Thyroid gland (tissue), 4 donors: ENCODE results near the gene SLC25A42. TPM values are rescaled to one million over a fixed set of nuclear protein-coding genes. Genes with fewer than 3 reads are reported as not detected.

Experiments used
- DNase-seq, 2 donors: peaks; one replicate each; pipeline ENCODE4 v3.0.0-alpha.2; 2019
- H3K27ac ChIP-seq, 3 donors: fragments of 200-600 bp; sonication (generic); 1 replicate in 2 of 3; 2 replicates in 1 of 3; pipeline ENCODE4 v1.5.1; 2016 to 2019; ENCODE audit warnings: mild to moderate bottlenecking in 1 of 3, moderate library complexity in 1 of 3
- H3K27me3 ChIP-seq: fragments of 200-600 bp; sonication (generic); one replicate; pipeline ENCODE4 v1.5.1; 2019
- H3K36me3 ChIP-seq, 2 donors: fragments of 200-600 bp; sonication (generic); one replicate each; pipeline ENCODE4 v1.5.1; 2016 to 2019
- H3K4me1 ChIP-seq, 2 donors: fragments of 200-600 bp; sonication (generic); one replicate each; pipeline ENCODE4 v1.5.1; 2017 to 2019
- H3K4me3 ChIP-seq, 3 donors: fragments of 200-600 bp; sonication (generic); replicated peaks in 1 of 3; 1 replicate in 2 of 3; 2 replicates in 1 of 3; pipeline ENCODE4 v1.5.1; 2016; ENCODE audit warnings: mild to moderate bottlenecking in 1 of 3
- H3K9me3 ChIP-seq: fragments of 200-600 bp; sonication (generic); one replicate; pipeline ENCODE4 v1.5.1; 2017
- POLR2A ChIP-seq, 2 donors: fragments of 450-650 bp; IDR thresholded peaks; one replicate each; pipeline ENCODE4 v1.6.1; 2017; ENCODE audit warnings: antibody characterized with exemption in 2 of 2, mild to moderate bottlenecking in 2 of 2, moderate library complexity in 1 of 2
- WGBS, 2 donors: methylation state at CpG; one replicate each; pipeline ENCODE4 v1.1.5; 2017; 5-methylcytosine and 5-hydroxymethylcytosine counted together
- intact Hi-C: fragments of 100-400 bp; cut with DNase I; formaldehyde crosslinking; loops from one replicate; pipeline ENCODE4 v1.15.1; 2023
- total RNA-seq, 4 donors: library from RNA; depleted of rRNA; stranded (reverse); fragments of >200 nt; gene quantifications; one replicate each; pipeline ENCODE4 v1.2.3, GENCODE V29; 2016
- TF ChIP-seq, protein P1 (sequence below), 6 experiments: fragments of 200-600 bp in 3 of 6; fragments of 450-650 bp in 3 of 6; sonication (generic) in 3 of 6; IDR thresholded peaks; one replicate each; pipeline ENCODE4 v1.5.1; 2016 to 2019; ENCODE audit warnings: antibody characterized with exemption in 6 of 6, mild to moderate bottlenecking in 2 of 6, inconsistent platforms in 1 of 6, moderate library complexity in 1 of 6

Gene SLC25A42
- total RNA-seq, 4 donors from 2014 or later, result 28.0 to 43.9 (median 33.9) TPM

DNA sequence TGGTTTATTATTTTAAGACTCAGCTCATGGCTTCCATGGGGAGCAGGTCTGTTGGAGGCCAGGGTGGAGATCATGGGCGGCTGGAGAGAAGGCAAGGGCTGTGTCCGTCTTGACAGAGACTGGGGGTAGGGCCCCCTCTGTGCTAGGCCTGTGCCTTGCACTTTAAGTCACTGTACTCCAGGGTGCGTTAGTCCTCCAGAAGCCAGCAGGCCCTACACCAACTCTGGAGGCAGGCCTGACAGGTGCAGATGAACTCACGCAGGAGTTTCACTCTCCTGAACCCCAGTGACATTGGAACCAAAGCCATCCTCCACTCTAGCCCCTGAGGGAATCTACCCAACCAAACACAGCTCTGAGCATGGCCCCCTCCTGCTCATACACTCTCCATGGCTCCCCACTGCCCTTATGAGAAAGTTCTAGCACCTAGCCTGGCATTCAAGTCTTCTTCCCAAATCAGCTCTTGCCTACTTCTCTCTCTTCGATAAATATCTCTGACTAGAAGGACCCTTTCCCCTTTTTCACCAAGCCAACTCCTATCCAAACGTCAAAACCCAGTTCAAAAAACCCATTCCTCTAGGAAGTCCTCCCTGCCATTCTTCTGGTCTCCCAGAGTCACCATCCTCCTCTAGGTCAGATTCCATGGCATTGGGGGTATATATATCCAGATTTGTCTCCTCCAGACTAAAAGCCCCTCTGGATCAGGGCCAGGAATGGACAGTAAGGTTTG is 91.1 kb downstream of the SLC25A42 start:
- Histone ChIP-seq H3K9me3 (no peaks in the 10 kb centered on the region), H3K27me3 (no peaks in the 10 kb centered on the region), H3K4me3 (no peak overlapping the region), H3K27ac (no peak overlapping the region), H3K4me1 (no peaks in the 10 kb centered on the region), H3K36me3 (no peaks in the 10 kb centered on the region)
- WGBS, 2 donors, result 96 to 98% methylated on average over 5 to 6 of the region's 6 CpGs
- intact Hi-C loops, result loop anchor here (10.0 kb wide), 1 partner anchor 180 kb away; no protein-coding TSS in a partner anchor
- no peak for DNase-seq
- TF ChIP-seq POLR2A (IDR thresholded peaks at IDR 0.05), result no peak
- TF ChIP-seq, protein P1, sequence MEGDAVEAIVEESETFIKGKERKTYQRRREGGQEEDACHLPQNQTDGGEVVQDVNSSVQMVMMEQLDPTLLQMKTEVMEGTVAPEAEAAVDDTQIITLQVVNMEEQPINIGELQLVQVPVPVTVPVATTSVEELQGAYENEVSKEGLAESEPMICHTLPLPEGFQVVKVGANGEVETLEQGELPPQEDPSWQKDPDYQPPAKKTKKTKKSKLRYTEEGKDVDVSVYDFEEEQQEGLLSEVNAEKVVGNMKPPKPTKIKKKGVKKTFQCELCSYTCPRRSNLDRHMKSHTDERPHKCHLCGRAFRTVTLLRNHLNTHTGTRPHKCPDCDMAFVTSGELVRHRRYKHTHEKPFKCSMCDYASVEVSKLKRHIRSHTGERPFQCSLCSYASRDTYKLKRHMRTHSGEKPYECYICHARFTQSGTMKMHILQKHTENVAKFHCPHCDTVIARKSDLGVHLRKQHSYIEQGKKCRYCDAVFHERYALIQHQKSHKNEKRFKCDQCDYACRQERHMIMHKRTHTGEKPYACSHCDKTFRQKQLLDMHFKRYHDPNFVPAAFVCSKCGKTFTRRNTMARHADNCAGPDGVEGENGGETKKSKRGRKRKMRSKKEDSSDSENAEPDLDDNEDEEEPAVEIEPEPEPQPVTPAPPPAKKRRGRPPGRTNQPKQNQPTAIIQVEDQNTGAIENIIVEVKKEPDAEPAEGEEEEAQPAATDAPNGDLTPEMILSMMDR (IDR thresholded peaks at IDR 0.05), result no peak

GRCh38 chr19:19155495-19156219 is 91.9 kb downstream of the SLC25A42 start:
- DNase-seq, result no peak
- TF ChIP-seq POLR2A (IDR thresholded peaks at IDR 0.05), result no peak
- TF ChIP-seq, protein P1 (IDR thresholded peaks at IDR 0.05), result no peak
- Histone ChIP-seq H3K36me3 (no peaks in the 10 kb centered on the region), H3K4me1 (no peaks in the 10 kb centered on the region), H3K4me3 (no peak overlapping the region), H3K9me3 (no peaks in the 10 kb centered on the region), H3K27ac (no peak overlapping the region), H3K27me3 (no peaks in the 10 kb centered on the region)
- WGBS, 2 donors, result 94 to 99% methylated on average over 8 to 10 of the region's 10 CpGs
- intact Hi-C loops, result loop anchor here (10.0 kb wide), 1 partner anchor 179 kb away; no protein-coding TSS in a partner anchor

DNA sequence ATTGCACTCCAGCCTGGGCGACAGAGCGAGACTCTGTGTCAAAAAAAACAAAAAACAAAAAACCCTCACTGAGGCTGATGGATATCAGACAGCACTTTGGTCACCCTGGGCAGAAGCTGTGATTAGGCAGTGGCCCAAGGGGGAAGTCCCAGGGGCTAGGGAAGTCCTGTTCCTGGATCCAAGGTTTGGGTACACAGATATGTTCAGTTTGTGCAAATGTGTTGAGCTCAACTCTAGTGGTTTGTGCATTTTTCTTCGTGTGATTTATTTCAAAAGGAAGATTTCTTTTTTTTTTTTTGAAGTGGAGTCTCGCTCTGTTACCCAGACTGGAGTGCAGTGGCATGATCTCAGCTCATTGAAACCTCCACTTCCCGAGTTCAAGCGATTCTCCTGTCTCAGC is 94.0 kb downstream of the SLC25A42 start:
- no peaks in the 10 kb centered on the region for H3K9me3 ChIP-seq
- H3K36me3 ChIP-seq, result no peaks in the 10 kb centered on the region
- TF ChIP-seq, protein P1 (IDR thresholded peaks at IDR 0.05), result no peak
- no peak for TF ChIP-seq POLR2A (IDR thresholded peaks at IDR 0.05)
- intact Hi-C loops, result loop anchor here (10.0 kb wide), 1 partner anchor 177 kb away; no protein-coding TSS in a partner anchor
- no peak overlapping the region for H3K4me3 ChIP-seq
- no peak for DNase-seq
- H3K27me3 ChIP-seq, result no peaks in the 10 kb centered on the region
- 77 to 84% methylated on average over 6 of the region's 6 CpGs for WGBS, 2 donors
- no peaks in the 10 kb centered on the region for H3K4me1 ChIP-seq
- H3K27ac ChIP-seq, result no peak overlapping the region

DNA sequence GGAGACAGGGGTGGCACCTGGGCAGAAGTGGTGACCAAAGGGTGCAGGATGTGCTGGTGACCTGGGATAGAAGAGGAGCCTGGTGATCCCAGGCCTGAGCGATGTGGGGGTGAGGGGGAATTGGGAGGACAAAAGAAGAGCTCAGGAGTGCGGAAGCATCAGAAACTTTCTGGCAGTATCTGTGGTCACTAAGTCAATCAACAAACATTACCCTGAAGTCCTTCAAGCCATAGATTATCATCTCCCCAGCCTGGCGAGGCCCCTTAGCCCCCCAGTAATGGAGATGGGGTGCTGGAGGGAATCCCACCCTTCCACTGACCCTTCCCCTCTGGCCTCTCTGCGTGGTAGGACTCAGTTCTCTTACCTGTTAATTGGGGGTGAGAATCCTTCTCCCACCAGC is 95.7 kb downstream of the SLC25A42 start:
- 85 to 92% methylated on average over 4 of the region's 4 CpGs for WGBS, 2 donors
- TF ChIP-seq, protein P1 (IDR thresholded peaks at IDR 0.05), result no peak
- TF ChIP-seq POLR2A (IDR thresholded peaks at IDR 0.05), result no peak
- Histone ChIP-seq H3K4me1 (no peaks in the 10 kb centered on the region), H3K27me3 (no peaks in the 10 kb centered on the region), H3K4me3 (no peak overlapping the region), H3K27ac (no peak overlapping the region), H3K9me3 (no peaks in the 10 kb centered on the region), H3K36me3 (no peaks in the 10 kb centered on the region)
- intact Hi-C loops, result loop anchor here (10.0 kb wide), 1 partner anchor 175 kb away; no protein-coding TSS in a partner anchor
- DNase-seq, result no peak
